ENCODE measurements around the gene OR4D10. TPM values are rescaled to one million over a fixed set of nuclear protein-coding genes. Genes with fewer than 3 reads are reported as not detected.

Gene OR4D10
- total RNA-seq, 1 donor from 2014 or later, result not detected

DNA sequence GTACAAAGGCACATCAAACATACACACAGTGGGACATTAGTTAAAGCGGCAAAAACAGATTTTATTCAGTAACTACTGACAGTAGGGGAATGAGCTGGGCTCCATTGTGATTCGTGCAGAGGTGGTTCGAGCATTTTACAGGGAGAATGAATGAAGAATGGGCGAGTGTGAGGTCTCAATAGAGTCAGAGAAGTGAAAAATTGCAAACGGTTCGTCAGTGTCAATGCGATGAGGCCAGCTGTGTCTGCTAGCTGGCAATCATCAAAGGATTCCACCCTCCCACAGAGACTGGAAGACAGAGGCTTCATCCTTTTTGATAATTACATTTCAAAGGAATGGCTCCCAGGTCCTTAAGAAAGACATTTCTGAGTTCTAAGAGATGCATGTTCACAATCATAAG lies 55.6 kb downstream of the OR4D10 start:
- DNase-seq, result no peak

Other genes starting within 250 kb of the OR4D10 start
- gene OR5AN1, start 114.4 kb upstream of the OR4D10 start, total RNA-seq, result not detected in 2 replicates
- not detected in 2 replicates for gene OR5A2, start 46.9 kb upstream of the OR4D10 start, total RNA-seq
- gene OR5A1, start 36.8 kb upstream of the OR4D10 start, total RNA-seq, result under 0.01 TPM in 1 of 2 replicates, not detected in the other
- not detected in 2 replicates for gene OR4D6, start 16.4 kb upstream of the OR4D10 start, total RNA-seq
- gene OR4D11, start 30.3 kb downstream of the OR4D10 start, total RNA-seq, result not detected in 2 replicates
- under 0.01 TPM in 1 of 2 replicates, not detected in the other for gene OR4D9, start 38.2 kb downstream of the OR4D10 start, total RNA-seq
- 41.5 and 68.4 TPM in 2 replicates for gene OSBP, start 142.5 kb downstream of the OR4D10 start, total RNA-seq
- gene PATL1, start 195.7 kb downstream of the OR4D10 start, total RNA-seq, result 6.0 and 13.0 TPM in 2 replicates
- gene OR10V1, start 240.5 kb downstream of the OR4D10 start, total RNA-seq, result not detected in 2 replicates